ENCODE measurements around the gene RMND5A.

The RMND5A gene

DNA sequence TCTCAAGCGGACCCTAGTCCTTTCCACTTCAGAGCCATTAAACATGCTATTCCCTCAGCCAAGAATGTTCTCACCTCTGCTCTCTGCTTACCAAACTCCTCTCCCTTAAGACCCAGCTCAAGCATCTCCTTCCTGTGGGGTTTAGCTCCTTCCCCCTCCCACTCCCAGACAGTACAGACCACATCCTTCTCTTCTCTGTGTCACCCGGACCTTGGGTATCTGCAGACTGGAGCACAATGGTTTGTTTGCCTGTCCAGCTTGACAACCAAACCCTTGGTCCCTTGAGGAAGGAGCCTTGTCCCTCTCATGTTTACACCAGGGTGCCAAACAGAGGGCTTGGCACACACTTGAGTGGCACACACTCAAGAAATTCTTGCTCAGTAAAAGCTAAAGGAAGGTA, 74.8 kb downstream of the RMND5A start:
- no peak for DNase-seq

DNA sequence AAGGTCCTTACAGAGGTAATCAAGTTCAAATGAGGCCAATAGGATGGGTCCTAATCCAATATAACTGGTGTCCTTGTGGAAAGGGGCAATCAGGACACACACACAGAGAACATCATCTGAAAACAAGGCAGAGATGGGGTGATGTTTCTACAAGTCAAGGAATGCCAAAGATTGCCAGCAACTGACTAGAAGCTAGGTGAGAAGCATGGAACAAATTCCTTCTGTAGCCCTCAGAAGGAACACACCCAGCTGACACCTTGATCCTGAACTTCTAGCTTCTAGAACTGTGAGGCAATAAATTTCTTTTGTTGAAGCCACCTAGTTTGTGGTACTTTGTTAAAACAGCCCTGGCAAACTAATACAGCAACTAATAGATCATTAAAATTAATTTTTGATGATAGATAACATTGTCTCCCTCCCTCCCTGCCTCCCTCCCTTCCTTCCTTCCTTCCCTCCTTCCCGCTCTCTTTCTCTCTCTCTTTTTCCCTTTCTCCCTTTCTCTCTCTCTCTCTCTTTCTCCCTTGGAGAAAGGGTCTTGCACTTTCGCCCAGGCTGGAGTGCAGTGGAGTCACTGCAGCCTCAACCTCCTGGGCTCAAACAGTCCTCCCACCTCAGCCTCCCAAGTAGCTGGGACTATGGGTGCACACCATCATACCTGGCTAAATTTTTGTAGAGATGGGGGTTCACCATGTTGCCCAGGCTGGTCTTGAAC, 80.9 kb downstream of the RMND5A start:
- no peak for DNase-seq

DNA sequence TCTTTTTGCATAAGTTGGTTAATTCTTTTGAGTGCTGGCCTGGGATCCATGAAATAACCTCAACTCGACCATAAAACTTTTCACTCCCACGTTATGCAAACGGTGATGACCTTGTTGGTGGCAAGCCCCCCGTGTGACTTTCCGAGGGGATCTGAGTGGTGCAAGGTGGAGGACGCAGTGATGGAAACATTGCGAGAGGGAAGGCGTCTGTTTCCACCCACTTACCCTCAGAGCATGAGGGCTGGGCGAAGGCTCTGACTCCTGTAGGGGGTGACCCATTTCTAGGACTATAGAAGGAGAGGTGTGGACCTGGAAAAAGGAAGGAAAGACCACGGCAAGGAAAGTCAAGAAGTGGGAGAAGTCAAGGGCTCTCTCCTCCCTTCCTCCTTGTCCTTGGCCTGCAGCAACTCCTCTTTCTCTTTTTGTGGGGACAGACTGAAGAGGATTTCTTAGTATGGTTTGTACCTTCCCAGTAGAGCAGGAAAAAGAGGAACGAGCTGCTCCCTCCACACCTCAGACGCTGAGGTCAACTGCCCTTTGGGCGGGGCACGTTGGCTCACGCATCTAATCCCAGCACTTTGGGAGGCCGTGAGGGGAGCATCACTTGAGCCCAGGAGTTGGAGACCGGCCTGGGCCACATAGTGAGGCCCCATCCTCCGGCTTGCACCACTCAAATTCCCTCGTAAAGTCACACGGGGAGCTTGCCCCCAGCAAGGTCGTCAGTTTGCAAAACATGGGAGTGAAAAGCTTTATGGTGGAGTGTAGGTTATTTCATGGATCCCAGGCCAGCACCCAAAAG, 86.2 kb downstream of the RMND5A start:
- no peak for DNase-seq

DNA sequence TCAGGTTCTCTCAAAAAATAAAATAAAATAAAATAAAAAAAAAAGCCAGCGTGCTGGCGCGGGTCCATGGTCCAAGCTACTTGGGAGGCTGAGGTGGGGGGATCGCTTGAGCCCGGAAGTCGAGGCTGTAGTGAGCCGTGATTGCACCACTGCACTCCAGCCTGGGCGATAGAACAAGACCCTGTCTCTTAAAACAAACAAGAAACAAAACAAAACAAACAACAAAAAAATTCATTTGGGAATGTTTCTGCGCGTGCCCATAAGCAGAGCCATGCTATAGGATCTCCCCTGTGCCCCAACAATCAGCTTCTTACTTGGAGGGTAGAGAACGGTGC, 87.0 kb downstream of the RMND5A start:
- DNase-seq, result no peak

DNA sequence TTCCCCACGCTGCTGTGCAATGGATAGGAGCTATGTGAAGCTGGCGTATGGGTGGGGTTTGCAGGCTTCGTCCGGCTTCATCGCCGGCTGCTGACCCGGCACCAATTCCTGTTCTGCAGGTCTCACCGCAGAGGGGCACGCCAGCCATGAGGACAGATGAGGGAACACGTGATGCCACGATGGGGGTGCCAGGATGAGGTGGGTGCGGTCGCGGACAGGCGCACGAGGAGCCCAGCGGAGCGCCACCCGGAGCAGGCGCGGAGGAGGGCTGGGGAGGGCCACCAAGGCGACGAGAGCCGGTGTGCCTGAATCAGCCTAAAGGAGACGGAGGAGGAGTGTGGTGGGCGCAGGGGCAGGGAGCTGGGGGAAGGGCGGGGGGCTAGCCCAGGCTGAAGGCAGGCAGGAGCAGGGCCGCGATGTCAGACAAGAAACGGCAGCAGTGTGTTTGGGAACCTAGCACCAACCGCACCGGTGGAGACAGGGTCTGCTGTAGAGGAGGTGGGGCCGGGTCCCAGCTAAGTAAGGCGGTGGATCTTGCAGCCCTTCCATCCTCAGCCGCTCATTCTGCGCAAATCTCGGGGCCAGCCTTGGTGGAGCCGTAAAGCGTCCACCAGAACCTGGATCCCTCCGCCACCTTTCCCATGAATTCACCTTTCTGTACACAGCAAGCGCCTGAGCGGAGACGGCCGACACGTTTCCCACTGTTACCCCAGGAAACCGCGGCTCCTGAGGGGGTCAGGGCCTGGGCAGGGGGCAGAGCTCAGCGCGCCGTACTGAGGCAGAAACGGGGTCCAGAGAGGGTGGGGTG, 87.6 kb downstream of the RMND5A start:
- DNase-seq, result peak; percentile 78

DNA sequence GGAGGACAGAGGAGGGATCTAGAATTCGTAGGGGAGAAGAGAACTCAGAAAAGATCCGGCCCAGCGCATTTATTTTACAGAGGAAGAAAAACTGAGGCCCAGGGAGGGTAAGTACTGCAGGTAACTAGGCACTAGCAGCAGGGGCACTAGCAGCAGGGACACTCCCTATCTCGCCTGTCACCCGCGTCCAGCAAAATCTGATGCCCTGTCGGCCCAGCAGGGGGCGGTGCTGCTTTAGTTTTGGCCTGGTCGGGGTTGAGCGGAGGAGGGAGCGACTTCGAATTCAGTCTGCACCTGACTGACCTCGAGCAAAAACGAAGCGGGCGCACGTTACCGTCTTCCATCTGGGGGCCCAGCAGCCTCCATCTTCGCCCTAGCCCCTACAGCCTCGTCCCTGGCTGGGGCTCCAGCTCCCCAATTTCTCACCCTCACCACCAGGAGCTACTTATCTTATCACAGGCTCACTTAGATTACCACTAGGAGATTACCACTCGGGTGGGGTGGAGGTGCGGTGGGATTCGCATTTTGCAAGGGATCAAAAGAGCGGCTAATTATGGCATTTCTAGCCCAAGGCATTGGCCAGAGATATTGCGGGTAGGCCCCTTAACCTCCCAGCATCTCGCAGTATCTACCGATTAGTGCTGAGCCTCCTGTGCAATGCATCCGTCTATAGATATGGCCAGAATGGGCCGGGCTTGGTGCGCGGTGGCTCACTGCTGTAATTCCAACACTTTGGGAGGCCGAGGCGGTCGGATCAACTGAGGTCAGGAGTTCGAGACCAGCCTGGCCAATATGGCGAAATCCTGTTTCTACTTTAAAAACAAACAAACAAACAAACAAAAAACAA, 88.4 kb downstream of the RMND5A start:
- peak; percentile 93 for DNase-seq

DNA sequence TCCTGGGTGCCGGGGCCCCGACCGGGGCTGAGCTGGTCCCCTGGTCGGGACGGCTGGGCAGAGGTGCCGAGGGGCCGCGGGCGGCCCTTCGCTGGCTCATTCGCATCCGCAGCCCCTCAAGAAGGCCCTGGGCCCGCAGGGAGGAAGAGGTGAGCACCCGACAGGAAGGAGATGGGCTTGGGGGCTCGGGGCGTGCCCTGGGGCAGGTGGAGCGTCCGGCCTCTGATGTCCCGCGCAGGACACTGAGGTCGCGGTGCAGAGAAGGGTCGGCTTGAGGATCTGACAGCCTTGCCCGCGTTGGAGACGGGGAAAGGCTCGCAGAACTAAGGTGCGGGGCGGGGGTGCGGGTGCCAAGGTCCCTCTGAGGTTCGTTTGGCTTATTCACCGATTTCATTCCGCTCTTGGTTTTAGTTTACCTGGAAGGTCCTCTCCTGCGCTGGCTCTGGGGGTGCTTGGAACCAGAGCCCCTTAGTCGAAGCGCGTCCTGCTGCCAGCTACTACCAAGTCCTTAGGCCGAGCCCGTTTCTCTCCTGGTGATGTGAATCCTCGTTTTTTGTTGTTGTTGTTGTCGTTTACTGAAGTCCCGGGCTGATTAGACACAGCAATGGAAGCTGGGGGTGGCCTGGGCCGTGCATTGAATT, 89.5 kb downstream of the RMND5A start:
- no peak for DNase-seq

DNA sequence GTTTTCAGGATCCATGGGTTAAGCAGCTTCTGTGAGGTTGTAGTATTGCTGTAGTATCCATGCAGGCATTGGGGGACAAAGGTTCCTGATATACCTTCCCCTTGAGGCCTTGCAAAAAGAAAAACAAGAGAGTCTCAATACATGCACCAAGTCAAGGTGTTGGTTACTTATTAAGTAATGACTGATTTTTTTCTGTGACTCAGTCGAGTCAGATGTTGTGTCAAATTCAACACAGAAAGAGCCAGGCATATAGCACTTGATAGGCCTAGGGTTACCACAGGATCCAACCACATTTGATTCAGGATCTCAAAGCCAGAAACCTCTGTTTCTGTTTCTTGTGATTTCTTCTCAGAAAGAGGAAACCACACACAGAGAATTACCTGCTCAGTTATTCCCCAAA, 95.5 kb downstream of the RMND5A start:
- DNase-seq, result no peak

DNA sequence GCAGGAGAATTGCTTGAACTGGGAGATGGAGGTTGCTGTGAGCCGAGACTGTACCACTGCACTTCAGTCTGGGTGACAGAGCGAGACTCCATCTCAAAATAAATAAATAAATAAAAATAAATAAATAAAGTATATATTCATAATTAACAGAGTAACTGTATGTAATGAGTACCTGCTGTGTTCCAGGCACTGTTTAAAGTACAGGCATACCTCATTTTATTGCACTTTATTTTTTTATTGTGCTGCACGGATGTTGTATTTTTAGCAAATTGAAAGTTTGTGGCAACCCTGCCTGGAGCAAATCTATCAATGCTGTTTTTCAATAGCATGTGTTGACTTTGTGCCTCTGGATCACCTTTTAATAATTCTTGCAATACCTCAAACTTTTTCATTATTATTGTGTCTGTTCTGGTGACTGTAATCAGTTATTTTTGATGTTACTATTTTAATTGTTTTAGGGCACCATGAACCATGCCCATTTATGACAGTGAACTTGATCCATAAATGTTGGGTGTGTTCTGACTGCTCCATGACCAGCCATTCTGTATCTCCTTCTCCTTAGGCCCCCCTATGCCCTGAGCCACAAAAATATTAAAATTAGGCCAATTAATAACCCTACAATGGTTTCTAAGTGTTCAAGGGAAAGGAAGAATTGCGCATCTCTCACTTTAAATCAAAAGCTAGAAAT, 98.2 kb downstream of the RMND5A start:
- no peak for DNase-seq

DNA sequence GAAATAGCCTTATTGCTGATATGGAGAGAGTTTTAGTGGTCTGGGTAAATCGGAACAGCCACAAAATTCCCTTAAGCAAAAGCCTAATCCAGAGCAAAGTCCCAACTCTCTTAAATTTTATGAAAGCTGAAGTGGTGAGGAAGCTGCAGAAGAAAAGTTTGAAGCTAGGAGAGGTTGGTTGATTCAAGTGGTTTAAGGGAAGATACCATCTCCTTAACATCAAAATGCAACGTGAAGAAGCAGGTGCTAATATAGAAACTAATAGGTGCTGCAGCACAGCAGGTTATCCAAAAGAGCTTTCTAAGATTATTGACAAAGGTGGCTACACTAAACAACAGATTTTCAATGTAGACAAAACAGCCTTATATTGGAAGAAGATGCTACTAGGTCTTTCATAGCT, 98.9 kb downstream of the RMND5A start:
- no peak for DNase-seq

DNA sequence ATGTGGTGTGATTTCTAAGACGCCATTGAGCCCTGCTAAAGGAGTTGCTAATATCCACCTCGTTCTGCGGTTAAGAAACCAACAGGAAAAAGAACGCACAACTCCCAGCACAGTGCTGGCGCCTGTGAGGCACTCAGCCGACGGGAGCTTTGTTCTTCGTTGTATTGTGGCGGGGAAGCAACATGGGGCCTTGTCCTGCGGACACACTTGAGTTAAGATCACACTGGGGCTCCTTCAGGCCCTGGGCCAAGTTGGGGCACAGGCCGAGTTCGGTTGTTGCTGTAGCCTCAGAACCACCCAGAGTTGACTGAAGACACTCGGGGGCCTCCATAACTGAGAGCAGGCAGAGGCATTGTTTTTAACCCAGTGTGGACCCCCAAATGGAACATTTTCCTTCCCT, 101.2 kb downstream of the RMND5A start:
- DNase-seq, result no peak

DNA sequence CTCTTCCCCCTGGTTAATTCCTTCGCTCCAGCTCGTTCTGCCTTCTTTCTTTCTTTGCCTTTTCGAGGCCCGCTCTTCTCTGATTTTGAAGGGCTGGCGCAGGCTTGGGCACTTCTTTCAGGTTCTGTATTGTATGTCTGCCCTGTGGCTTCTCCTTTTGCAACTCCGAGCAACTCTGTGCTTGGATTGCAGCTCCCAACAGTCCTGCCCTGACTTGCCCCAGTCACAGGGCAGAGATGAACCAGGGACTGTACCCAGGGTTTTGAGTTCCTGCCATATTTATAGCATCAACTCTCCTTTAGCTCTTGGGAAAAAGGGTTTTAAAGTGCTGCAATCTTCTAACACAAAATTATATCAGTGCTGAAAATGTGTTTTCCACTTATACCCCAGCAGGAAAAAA, 101.8 kb downstream of the RMND5A start:
- no peak for DNase-seq

DNA sequence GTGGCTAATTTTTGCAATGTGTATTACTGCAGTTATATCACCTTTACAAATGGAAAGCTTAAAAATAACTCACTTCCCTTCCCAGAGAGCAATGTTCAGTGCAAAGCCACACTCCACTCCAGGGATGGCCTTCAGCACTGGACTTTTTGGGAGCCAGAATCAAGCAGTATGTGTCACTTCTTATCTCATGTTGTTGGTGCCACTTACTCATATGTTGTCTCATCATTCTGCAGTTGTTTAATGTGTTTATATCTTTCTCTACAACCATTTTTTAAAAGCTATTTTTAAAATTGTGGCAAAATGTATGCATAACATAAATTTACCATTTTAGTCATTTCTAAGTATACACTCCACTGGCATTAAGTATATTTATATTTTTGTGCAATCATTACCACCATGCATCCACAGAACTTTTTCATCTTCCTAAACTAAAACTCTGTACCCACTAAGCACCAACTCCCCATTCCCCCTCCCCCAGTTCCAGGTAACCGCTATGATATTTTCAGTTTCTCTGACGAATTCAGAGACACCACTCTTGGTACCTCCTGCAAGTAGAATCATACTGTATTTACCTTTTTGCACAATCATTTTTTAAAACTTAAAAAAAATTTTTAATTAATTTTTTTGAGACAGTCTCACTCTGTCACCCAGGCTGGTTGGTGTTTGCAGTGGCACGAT, 102.7 kb downstream of the RMND5A start:
- DNase-seq, result no peak

DNA sequence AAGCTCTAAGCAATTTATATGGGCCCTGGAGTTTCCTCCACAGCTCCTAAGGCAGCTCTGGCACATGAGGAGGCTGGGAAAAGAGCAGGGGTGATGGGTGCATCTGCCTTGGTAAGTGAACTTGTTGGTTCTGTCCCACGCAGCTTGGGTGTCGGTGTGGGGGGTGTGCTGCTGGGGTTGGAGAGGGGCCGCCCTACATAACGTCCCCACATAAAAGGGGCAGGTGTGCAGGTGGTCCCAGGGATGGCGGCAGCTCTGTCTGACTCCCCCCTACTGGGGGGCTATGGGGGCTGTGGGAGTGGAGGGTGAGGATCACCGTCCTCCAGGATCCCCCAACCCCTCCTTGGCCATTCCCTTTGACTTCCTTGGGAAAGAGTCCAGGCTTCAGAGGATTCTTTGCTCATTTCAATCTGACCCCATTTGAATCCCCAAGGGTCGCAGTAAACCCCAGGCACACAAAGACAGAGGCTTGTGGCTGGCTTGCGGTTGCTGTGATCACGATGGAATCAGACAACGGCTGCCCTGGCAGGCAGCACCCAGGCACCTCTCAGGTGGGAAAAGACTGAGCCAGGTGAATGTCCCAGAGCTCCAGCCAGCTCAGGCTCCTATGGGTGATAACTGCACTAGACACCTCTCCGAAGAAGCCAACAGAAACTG, 105.1 kb downstream of the RMND5A start:
- no peak for DNase-seq

DNA sequence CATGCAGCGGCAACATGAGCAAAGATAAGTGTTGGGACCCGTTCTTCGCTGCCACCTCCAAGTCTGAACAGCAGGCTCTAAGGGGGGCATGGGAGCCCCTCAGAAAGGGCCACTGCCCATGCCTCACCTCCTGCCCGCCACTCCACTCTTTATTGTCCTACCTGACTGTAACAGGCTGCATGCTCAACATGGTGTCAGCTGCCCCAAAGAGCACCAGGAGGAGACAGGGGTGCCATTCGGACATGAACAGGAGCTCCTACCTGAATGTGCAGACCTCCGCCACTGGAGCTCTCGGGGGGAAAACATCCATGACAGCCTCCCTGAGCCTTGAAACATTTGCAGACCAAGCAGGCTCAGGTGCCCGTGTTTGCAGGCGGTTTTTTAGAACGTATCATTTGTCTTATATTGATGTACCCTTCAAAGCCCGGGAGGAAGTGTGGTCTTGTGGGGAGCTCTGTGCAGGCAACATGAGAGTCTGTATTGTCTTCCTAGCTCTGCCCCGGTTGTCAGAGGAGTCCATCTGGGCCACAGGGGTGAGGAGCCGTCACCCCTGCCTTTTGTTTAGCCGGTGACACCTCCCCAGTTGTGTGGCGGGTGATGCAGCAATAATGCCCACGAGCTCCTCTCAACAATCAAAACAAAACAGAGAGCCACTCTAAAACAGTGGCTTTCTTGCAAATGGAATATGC, 105.7 kb downstream of the RMND5A start:
- no peak for DNase-seq

DNA sequence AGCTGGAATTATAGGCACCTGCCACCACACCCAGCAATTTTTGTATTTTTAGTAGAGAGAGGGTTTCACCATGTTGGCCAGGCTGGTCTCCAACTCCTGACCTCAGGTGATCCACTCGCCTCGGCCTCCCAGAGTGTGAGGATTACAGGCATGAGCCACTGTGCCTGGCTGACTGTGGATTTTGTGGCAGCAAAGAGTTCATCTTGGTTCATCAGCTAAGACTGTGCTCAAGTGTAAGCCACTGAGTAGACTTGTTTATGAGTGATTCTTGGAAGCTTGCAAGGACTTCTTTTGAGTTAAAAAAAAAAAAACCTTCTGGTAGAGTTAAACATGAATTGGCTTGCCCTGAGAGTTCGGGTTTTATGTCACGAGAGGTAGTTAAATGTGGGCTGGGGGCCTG, 106.9 kb downstream of the RMND5A start:
- DNase-seq, result no peak
